ENCODE data around the gene ADAMTS16.

DNA sequence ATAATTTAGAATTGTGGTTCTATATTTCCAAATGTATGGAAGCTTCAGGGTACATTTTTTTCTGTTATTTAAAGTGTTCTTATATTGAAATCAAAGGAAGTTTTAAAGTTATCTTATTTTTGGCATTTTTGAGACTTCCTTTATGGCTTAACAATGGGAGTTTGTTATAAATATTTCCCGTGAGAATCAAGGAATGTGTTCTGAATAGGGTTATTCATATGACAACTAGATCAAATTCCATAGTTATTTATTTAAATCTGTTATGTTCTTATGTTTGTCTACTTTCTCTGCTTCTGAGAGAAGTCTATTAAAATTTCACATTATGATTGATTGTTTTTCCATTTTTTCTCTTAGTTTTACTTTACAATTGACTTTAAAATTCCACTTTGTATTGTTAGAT is 135.1 kb downstream of the ADAMTS16 start:
- TF ChIP-seq, protein P1, sequence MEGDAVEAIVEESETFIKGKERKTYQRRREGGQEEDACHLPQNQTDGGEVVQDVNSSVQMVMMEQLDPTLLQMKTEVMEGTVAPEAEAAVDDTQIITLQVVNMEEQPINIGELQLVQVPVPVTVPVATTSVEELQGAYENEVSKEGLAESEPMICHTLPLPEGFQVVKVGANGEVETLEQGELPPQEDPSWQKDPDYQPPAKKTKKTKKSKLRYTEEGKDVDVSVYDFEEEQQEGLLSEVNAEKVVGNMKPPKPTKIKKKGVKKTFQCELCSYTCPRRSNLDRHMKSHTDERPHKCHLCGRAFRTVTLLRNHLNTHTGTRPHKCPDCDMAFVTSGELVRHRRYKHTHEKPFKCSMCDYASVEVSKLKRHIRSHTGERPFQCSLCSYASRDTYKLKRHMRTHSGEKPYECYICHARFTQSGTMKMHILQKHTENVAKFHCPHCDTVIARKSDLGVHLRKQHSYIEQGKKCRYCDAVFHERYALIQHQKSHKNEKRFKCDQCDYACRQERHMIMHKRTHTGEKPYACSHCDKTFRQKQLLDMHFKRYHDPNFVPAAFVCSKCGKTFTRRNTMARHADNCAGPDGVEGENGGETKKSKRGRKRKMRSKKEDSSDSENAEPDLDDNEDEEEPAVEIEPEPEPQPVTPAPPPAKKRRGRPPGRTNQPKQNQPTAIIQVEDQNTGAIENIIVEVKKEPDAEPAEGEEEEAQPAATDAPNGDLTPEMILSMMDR (conservative IDR thresholded peaks at IDR 0.05; ENCODE audit: low read depth in 2 of 2): no peak
- TF ChIP-seq NANOG (IDR thresholded peaks at IDR 0.05; ENCODE audit: borderline replicate concordance) (no peak), EZH2 (IDR thresholded peaks at IDR 0.05; ENCODE audit: low read depth, unreplicated experiment) (no peak), JUNB (IDR thresholded peaks at IDR 0.05; ENCODE audit: unreplicated experiment) (no peak), ZNF114 (CRISPR knock-in tag; IDR thresholded peaks at IDR 0.05) (no peak), EZH2phosphoT487 (IDR thresholded peaks at IDR 0.05; ENCODE audit: unreplicated experiment) (no peak)
- TF ChIP-seq, protein P2, sequence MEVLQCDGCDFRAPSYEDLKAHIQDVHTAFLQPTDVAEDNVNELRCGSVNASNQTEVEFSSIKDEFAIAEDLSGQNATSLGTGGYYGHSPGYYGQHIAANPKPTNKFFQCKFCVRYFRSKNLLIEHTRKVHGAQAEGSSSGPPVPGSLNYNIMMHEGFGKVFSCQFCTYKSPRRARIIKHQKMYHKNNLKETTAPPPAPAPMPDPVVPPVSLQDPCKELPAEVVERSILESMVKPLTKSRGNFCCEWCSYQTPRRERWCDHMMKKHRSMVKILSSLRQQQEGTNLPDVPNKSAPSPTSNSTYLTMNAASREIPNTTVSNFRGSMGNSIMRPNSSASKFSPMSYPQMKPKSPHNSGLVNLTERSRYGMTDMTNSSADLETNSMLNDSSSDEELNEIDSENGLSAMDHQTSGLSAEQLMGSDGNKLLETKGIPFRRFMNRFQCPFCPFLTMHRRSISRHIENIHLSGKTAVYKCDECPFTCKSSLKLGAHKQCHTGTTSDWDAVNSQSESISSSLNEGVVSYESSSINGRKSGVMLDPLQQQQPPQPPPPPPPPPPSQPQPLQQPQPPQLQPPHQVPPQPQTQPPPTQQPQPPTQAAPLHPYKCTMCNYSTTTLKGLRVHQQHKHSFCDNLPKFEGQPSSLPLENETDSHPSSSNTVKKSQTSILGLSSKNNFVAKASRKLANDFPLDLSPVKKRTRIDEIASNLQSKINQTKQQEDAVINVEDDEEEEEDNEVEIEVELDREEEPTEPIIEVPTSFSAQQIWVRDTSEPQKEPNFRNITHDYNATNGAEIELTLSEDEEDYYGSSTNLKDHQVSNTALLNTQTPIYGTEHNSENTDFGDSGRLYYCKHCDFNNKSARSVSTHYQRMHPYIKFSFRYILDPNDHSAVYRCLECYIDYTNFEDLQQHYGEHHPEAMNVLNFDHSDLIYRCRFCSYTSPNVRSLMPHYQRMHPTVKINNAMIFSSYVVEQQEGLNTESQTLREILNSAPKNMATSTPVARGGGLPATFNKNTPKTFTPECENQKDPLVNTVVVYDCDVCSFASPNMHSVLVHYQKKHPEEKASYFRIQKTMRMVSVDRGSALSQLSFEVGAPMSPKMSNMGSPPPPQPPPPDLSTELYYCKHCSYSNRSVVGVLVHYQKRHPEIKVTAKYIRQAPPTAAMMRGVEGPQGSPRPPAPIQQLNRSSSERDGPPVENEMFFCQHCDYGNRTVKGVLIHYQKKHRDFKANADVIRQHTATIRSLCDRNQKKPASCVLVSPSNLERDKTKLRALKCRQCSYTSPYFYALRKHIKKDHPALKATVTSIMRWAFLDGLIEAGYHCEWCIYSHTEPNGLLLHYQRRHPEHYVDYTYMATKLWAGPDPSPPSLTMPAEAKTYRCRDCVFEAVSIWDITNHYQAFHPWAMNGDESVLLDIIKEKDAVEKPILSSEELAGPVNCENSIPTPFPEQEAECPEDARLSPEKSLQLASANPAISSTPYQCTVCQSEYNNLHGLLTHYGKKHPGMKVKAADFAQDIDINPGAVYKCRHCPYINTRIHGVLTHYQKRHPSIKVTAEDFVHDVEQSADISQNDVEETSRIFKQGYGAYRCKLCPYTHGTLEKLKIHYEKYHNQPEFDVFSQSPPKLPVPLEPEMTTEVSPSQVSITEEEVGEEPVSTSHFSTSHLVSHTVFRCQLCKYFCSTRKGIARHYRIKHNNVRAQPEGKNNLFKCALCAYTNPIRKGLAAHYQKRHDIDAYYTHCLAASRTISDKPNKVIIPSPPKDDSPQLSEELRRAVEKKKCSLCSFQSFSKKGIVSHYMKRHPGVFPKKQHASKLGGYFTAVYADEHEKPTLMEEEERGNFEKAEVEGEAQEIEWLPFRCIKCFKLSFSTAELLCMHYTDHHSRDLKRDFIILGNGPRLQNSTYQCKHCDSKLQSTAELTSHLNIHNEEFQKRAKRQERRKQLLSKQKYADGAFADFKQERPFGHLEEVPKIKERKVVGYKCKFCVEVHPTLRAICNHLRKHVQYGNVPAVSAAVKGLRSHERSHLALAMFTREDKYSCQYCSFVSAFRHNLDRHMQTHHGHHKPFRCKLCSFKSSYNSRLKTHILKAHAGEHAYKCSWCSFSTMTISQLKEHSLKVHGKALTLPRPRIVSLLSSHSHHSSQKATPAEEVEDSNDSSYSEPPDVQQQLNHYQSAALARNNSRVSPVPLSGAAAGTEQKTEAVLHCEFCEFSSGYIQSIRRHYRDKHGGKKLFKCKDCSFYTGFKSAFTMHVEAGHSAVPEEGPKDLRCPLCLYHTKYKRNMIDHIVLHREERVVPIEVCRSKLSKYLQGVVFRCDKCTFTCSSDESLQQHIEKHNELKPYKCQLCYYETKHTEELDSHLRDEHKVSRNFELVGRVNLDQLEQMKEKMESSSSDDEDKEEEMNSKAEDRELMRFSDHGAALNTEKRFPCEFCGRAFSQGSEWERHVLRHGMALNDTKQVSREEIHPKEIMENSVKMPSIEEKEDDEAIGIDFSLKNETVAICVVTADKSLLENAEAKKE (CRISPR knock-in tag; IDR thresholded peaks at IDR 0.05): no peak
- TF ChIP-seq, protein P3, sequence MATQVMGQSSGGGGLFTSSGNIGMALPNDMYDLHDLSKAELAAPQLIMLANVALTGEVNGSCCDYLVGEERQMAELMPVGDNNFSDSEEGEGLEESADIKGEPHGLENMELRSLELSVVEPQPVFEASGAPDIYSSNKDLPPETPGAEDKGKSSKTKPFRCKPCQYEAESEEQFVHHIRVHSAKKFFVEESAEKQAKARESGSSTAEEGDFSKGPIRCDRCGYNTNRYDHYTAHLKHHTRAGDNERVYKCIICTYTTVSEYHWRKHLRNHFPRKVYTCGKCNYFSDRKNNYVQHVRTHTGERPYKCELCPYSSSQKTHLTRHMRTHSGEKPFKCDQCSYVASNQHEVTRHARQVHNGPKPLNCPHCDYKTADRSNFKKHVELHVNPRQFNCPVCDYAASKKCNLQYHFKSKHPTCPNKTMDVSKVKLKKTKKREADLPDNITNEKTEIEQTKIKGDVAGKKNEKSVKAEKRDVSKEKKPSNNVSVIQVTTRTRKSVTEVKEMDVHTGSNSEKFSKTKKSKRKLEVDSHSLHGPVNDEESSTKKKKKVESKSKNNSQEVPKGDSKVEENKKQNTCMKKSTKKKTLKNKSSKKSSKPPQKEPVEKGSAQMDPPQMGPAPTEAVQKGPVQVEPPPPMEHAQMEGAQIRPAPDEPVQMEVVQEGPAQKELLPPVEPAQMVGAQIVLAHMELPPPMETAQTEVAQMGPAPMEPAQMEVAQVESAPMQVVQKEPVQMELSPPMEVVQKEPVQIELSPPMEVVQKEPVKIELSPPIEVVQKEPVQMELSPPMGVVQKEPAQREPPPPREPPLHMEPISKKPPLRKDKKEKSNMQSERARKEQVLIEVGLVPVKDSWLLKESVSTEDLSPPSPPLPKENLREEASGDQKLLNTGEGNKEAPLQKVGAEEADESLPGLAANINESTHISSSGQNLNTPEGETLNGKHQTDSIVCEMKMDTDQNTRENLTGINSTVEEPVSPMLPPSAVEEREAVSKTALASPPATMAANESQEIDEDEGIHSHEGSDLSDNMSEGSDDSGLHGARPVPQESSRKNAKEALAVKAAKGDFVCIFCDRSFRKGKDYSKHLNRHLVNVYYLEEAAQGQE (IDR thresholded peaks at IDR 0.05; ENCODE audit: unreplicated experiment): no peak
